Neuronal stem cell (in vitro differentiated cells): ENCODE results near the gene S100A9.

ENCODE experiments used
- DNase-seq: peaks from one replicate; pipeline ENCODE4 v3.0.0-alpha.2; 2013; ENCODE audit warnings: low spot score
- H2AFZ ChIP-seq: one replicate; pipeline ENCODE4 v1.6.1; 2013; ENCODE audit warnings: mild to moderate bottlenecking, low read length, inconsistent platforms
- H2AK5ac ChIP-seq: 2 replicates; pipeline ENCODE4 v1.6.1; 2013; ENCODE audit warnings: low read depth, mild to moderate bottlenecking, inconsistent platforms, low read length, moderate library complexity, mixed read lengths
- H2BK120ac ChIP-seq: 2 replicates; pipeline ENCODE4 v1.6.1; 2013; ENCODE audit warnings: low read depth, mild to moderate bottlenecking, inconsistent platforms, low read length, moderate library complexity, mixed read lengths
- H2BK12ac ChIP-seq: one replicate; pipeline ENCODE4 v1.6.1; 2013; ENCODE audit warnings: low read length, inconsistent platforms
- H2BK15ac ChIP-seq: 2 replicates; pipeline ENCODE4 v1.6.1; 2013; ENCODE audit warnings: mild to moderate bottlenecking, low read length, inconsistent platforms, mixed read lengths
- H2BK5ac ChIP-seq: one replicate; pipeline ENCODE4 v1.6.1; 2013; ENCODE audit warnings: inconsistent platforms, mild to moderate bottlenecking, low read length, moderate library complexity
- H3K14ac ChIP-seq: one replicate; pipeline ENCODE4 v1.6.1; 2013; ENCODE audit warnings: low read length, inconsistent platforms
- H3K18ac ChIP-seq: 2 replicates; pipeline ENCODE4 v1.6.1; 2013; ENCODE audit warnings: low read length, inconsistent platforms
- H3K23ac ChIP-seq: 2 replicates; pipeline ENCODE4 v1.6.1; 2013; ENCODE audit warnings: low read depth, mild to moderate bottlenecking, mixed read lengths, low read length, inconsistent platforms; ENCODE audit not compliant: poor library complexity
- H3K27ac ChIP-seq: replicated peaks from 3 replicates; pipeline ENCODE4 v1.5.1; 2013; ENCODE audit warnings: low read length, inconsistent platforms
- H3K27me3 ChIP-seq, 3 experiments: 2 replicates each; pipeline ENCODE4 v1.6.1; 2013; ENCODE audit warnings: low read length in 3 of 3, mild to moderate bottlenecking in 2 of 3, inconsistent platforms in 1 of 3, low read depth in 1 of 3, mixed read lengths in 1 of 3, moderate library complexity in 1 of 3; ENCODE audit not compliant: control insufficient read depth in 3 of 3, insufficient read depth in 3 of 3
- H3K36me3 ChIP-seq, 2 donors: replicated peaks in 1 of 2; 2 replicates each; pipeline ENCODE4 v1.6.1; 2013; ENCODE audit warnings: low read length in 2 of 2; ENCODE audit not compliant: control insufficient read depth in 2 of 2, insufficient read depth in 2 of 2
- H3K4ac ChIP-seq: 2 replicates; pipeline ENCODE4 v1.6.1; 2013; ENCODE audit warnings: inconsistent platforms, mild to moderate bottlenecking, low read length, moderate library complexity
- H3K4me1 ChIP-seq, 2 donors: 1 replicate in 1 of 2; 2 replicates in 1 of 2; pipeline ENCODE4 v1.6.1; 2013; ENCODE audit warnings: low read length in 2 of 2, low read depth in 1 of 2; ENCODE audit not compliant: control insufficient read depth in 2 of 2, insufficient read depth in 1 of 2
- H3K4me2 ChIP-seq: one replicate; pipeline ENCODE4 v1.6.1; 2013; ENCODE audit warnings: mild to moderate bottlenecking, low read length, inconsistent platforms; ENCODE audit not compliant: insufficient read depth, poor library complexity, severe bottlenecking
- H3K4me3 ChIP-seq, 2 donors: 2 replicates each; pipeline ENCODE4 v1.5.1; 2013; ENCODE audit warnings: low read length in 2 of 2, mild to moderate bottlenecking in 2 of 2, inconsistent platforms in 1 of 2, moderate library complexity in 1 of 2
- H3K79me1 ChIP-seq: one replicate; pipeline ENCODE4 v1.6.1; 2013; ENCODE audit warnings: low read depth, mild to moderate bottlenecking, inconsistent platforms, low read length, moderate library complexity
- H3K9ac ChIP-seq: one replicate; pipeline ENCODE4 v1.6.1; 2013; ENCODE audit warnings: mild to moderate bottlenecking, low read depth, low read length, inconsistent platforms; ENCODE audit not compliant: poor library complexity
- H3K9me3 ChIP-seq, 2 donors: replicated peaks in 1 of 2; 2 replicates each; pipeline versions ENCODE3 to v1.6.1; 2013; ENCODE audit warnings: low read length in 2 of 2, mild to moderate bottlenecking in 2 of 2, inconsistent platforms in 1 of 2, low read depth in 1 of 2, mixed read lengths in 1 of 2, moderate library complexity in 1 of 2; ENCODE audit not compliant: control insufficient read depth in 2 of 2, insufficient read depth in 1 of 2
- H4K8ac ChIP-seq: one replicate; pipeline ENCODE4 v1.6.1; 2013; ENCODE audit warnings: low read depth, mild to moderate bottlenecking, inconsistent platforms, low read length, moderate library complexity
- H4K91ac ChIP-seq: one replicate; pipeline ENCODE4 v1.6.1; 2013; ENCODE audit warnings: low read length, low read depth, mild to moderate bottlenecking, inconsistent platforms; ENCODE audit not compliant: poor library complexity
- WGBS, 2 donors: extraction: QIAGEN DNeasy Blood & Tissue Kit; methylation state at CpG; one replicate each; pipeline ENCODE4 v1.1.7; 2013; ENCODE audit warnings: missing lambda C conversion rate in 2 of 2, mixed read lengths in 1 of 2; ENCODE audit not compliant: insufficient read length in 2 of 2, insufficient replicate concordance in 1 of 2; ENCODE audit errors: extremely low coverage in 2 of 2; 5-methylcytosine and 5-hydroxymethylcytosine counted together

S100A9 gene

GRCh38 chr1:153336650-153337049 lies 21.0 kb upstream of the S100A9 start:
- Histone ChIP-seq H2BK12ac (no peak overlapping the region), H3K14ac (no peak overlapping the region), H4K91ac (no peak overlapping the region), H2AK5ac (no peak overlapping the region), H4K8ac (no peak overlapping the region), H3K4me3 (no peak overlapping the region), H2AFZ (no peak overlapping the region), H3K27ac (no peak overlapping the region), H3K4me2 (no peak overlapping the region), H2BK5ac (no peak overlapping the region), H3K18ac (no peak overlapping the region), H3K79me1 (no peaks in the 10 kb centered on the region), H3K9ac (no peak overlapping the region), H3K9me3 (no peaks in the 10 kb centered on the region), H3K23ac (no peak overlapping the region), H2BK120ac (no peak overlapping the region), H3K4me1 (no peaks in the 10 kb centered on the region), H3K27me3 (peaks cover 0 to 8% (median 0%) of the 10 kb centered on the region in 3 experiments), H3K4ac (no peak overlapping the region), H2BK15ac (no peak overlapping the region), H3K36me3 (no peaks in the 10 kb centered on the region)
- DNase-seq = no peak

DNA sequence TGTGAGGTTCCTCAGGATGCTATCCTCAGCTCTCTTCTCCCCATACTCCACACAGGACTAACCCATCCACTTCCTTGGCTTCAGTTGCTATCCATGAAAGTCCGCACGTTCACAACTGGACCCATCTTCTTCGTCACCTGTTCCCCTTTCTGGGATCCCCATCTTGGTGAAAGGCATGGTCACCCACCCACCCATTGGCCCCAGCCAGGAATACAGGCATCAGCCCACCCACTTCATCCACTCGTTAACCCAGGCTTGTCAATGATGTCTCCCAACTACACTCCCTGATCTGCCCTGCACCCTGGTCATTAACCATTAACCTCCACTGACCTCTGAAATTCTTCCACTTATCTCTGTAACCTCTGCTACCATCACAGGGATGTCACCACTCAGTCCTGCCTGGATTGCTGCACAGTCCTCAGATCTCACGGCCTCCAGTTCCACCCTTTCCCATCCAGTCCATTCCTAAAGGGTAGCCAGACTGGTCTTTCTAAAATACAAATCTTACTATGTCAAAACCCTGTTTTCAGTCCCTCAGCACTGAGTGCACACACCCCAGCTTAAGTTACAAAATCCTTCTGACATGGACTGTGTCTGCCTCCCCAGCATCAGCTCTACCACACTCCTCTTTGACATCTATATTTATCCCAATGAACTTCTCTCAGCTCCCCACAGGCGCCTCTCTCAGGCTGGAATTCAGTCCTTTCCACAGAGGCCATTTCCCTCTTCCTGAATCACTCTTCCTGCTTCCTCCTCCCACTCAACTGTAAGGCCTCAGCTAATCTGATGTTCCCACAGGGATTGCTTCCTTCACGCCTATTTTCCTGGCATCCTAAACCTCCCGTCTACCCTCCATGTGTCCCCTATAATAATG lies 19.4 kb upstream of the S100A9 start:
- peaks cover 0 to 8% (median 0%) of the 10 kb centered on the region in 3 experiments for H3K27me3 ChIP-seq
- H3K4me1 ChIP-seq = no peaks in the 10 kb centered on the region
- H3K14ac ChIP-seq = no peak overlapping the region
- H2BK120ac ChIP-seq = no peak overlapping the region
- H2BK12ac ChIP-seq = no peak overlapping the region
- H3K79me1 ChIP-seq = no peaks in the 10 kb centered on the region
- H3K27ac ChIP-seq = no peak overlapping the region
- H2BK15ac ChIP-seq = no peak overlapping the region
- no peak overlapping the region for H3K4me3 ChIP-seq
- no peaks in the 10 kb centered on the region for H3K9me3 ChIP-seq
- H4K8ac ChIP-seq = no peak overlapping the region
- H3K9ac ChIP-seq = no peak overlapping the region
- no peak overlapping the region for H3K4ac ChIP-seq
- DNase-seq = no peak
- no peak overlapping the region for H3K18ac ChIP-seq
- no CpG with 5 or more reads among the region's 8 CpGs for WGBS, 2 donors
- H2AK5ac ChIP-seq = no peak overlapping the region
- H3K23ac ChIP-seq = no peak overlapping the region
- no peaks in the 10 kb centered on the region for H3K36me3 ChIP-seq
- no peak overlapping the region for H4K91ac ChIP-seq
- no peak overlapping the region for H2AFZ ChIP-seq
- H3K4me2 ChIP-seq = no peak overlapping the region
- no peak overlapping the region for H2BK5ac ChIP-seq

- no peak for DNase-seq
- Histone ChIP-seq H4K8ac (no peak overlapping the region), H3K4me1 (peaks cover 0 to 2% of the 10 kb centered on the region in 2 donors), H3K23ac (no peak overlapping the region), H2BK15ac (no peak overlapping the region), H3K14ac (no peak overlapping the region), H3K4me3 (no peak overlapping the region), H2AFZ (no peak overlapping the region), H3K4me2 (no peak overlapping the region), H3K36me3 (no peaks in the 10 kb centered on the region), H3K27ac (no peak overlapping the region), H3K4ac (no peak overlapping the region), H3K9me3 (no peaks in the 10 kb centered on the region), H2BK12ac (no peak overlapping the region), H3K18ac (no peak overlapping the region), H3K9ac (no peak overlapping the region), H2BK5ac (no peak overlapping the region), H4K91ac (no peak overlapping the region), H2BK120ac (no peak overlapping the region), H3K27me3 (peaks cover 0 to 8% (median 0%) of the 10 kb centered on the region in 3 experiments), H2AK5ac (no peak overlapping the region), H3K79me1 (no peaks in the 10 kb centered on the region)
- WGBS, 2 donors = no CpG with 5 or more reads among the region's 6 CpGs
Measured at GRCh38 chr1:153339802-153340201, 17.9 kb upstream of the S100A9 start.

DNA sequence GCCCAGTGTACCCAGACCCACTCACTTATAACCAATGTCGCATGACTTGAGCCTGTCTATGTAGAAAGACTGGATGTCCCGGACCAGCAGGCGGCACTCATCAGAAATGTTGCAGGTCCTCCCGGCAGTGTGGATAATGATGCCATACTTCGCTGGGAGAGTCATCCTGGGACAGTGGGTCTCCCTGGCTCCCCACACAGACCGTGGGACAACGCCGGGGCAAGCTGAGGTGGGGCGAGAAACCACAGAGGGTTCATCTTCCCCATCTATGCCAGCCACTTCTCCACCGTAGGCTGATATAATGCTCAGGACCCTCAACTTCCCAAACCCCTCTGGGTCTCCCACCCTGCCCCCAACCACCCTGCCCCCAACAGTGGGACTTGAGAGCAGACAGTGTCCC lies 17.3 kb upstream of the S100A9 start:
- Histone ChIP-seq H3K79me1 (no peaks in the 10 kb centered on the region), H2BK120ac (no peak overlapping the region), H4K91ac (no peak overlapping the region), H3K4ac (no peak overlapping the region), H3K23ac (no peak overlapping the region), H3K27ac (no peak overlapping the region), H3K4me3 (no peak overlapping the region), H3K18ac (no peak overlapping the region), H3K36me3 (no peaks in the 10 kb centered on the region), H3K27me3 (peaks cover 0 to 8% (median 0%) of the 10 kb centered on the region in 3 experiments), H3K9ac (no peak overlapping the region), H2BK15ac (no peak overlapping the region), H2BK12ac (no peak overlapping the region), H4K8ac (no peak overlapping the region), H2AK5ac (no peak overlapping the region), H3K4me2 (no peak overlapping the region), H2AFZ (no peak overlapping the region), H2BK5ac (no peak overlapping the region), H3K14ac (no peak overlapping the region), H3K9me3 (no peaks in the 10 kb centered on the region), H3K4me1 (peaks cover 0 to 2% of the 10 kb centered on the region in 2 donors)
- no peak for DNase-seq
- WGBS, 2 donors = no CpG with 5 or more reads among the region's 10 CpGs
